ENCODE results near the gene ADAMTS15. TPM values are rescaled to one million over a fixed set of nuclear protein-coding genes. Genes with fewer than 3 reads are reported as not detected.

ADAMTS15 gene
- total and polyA plus RNA-seq, 10 of the 15 experiments (the other 5 are each of a cell fraction or from before 2014, with no cell fraction given), result not detected

DNA sequence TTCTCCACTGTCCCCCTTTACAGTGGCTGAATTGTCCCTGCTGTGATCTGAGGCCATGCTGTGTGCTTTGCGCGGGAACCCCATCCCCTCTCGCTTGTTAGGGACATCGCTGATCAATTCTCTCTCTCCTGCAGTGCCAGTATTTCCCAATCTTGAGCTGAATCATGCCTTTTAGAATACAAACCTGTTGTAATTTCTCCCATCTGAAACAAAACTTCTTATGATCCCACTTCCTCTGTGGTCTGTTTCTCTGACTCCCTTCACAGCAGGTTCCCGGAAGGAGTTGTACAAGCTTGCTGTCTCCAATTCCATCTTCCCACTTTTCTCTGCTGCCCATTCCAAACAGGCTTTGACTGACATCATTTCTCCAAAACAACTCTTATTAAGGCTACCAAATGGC, 16.8 kb downstream of the ADAMTS15 start (continued):
- TF ChIP-seq, protein P1, sequence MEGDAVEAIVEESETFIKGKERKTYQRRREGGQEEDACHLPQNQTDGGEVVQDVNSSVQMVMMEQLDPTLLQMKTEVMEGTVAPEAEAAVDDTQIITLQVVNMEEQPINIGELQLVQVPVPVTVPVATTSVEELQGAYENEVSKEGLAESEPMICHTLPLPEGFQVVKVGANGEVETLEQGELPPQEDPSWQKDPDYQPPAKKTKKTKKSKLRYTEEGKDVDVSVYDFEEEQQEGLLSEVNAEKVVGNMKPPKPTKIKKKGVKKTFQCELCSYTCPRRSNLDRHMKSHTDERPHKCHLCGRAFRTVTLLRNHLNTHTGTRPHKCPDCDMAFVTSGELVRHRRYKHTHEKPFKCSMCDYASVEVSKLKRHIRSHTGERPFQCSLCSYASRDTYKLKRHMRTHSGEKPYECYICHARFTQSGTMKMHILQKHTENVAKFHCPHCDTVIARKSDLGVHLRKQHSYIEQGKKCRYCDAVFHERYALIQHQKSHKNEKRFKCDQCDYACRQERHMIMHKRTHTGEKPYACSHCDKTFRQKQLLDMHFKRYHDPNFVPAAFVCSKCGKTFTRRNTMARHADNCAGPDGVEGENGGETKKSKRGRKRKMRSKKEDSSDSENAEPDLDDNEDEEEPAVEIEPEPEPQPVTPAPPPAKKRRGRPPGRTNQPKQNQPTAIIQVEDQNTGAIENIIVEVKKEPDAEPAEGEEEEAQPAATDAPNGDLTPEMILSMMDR (IDR thresholded peaks at IDR 0.05 in 2 of 3, conservative IDR thresholded peaks at IDR 0.05 in 1 of 3; ENCODE audit: control insufficient read depth in 2 of 3, extremely low read depth in 1 of 3, insufficient read depth in 1 of 3, low read depth in 3 of 3, low read length in 3 of 3), result no peak
- no peak for TF ChIP-seq IKZF1 (conservative IDR thresholded peaks at IDR 0.05)

DNA sequence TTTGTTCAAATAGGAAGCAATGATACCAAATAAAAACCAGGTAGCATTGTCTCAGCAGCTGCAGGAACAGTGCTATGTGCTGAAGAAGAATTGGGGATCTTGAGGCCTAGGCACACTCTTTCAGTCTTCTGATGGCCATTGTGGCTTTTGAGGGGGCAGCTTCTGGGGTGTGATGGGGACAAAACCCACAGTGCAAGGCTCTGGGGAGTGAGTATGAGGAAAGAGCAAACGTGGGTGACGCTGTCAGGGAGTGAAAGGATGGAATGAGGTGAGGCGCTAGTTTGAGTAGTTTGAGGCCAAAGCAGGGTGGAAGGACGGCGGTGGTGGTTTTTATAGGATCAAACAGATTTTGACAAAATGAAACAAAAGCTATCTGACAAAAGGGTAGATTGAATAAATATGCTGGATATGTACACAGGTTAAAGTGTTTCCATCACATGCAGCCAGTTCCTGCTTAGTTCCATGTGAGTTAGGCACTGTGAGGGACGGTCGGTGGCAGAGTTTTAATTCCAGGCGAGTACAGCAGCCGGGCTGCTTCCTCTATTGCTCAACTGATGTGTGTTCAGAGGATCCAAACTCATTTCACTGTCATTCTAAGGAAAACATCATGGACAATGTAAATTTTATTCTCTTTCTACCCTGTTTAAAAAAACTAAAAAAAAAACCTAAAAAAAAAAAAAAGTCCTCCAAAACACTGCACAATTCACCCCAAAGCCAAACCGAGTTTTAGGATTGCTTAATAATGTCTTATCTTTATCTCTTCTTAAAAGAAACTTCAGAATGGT, 18.9 kb downstream of the ADAMTS15 start:
- intact Hi-C loops (cut with micrococcal nuclease; ENCODE audit: unreplicated experiment) (no loop called here), in situ Hi-C loops (cut with MboI) (no loop called here)
- no TSS peak for BruUV-seq (replicated peaks)
- Histone ChIP-seq H3K27me3 (replicated peaks in 1 of 2; ENCODE audit: control insufficient read depth in 2 of 2, insufficient read depth in 2 of 2, low read length in 1 of 2) (no peaks in the 10 kb centered on the region; a peak in 1 of 4 replicates), H3K36me3 (ENCODE audit: control insufficient read depth in 2 of 2, insufficient read depth in 2 of 2, low read length in 1 of 2) (no peaks in the 10 kb centered on the region), H3K4me3 (no peak overlapping the region), H4K20me1 (ENCODE audit: control insufficient read depth, insufficient read depth) (no peaks in the 10 kb centered on the region), H3K79me2 (ENCODE audit: control insufficient read depth, insufficient read depth, low read length) (no peaks in the 10 kb centered on the region), H3K9ac (ENCODE audit: control insufficient read depth, insufficient read depth, low read length) (no peak overlapping the region), H2AFZ (ENCODE audit: control insufficient read depth, low read depth, low read length) (no peak overlapping the region), H3K9me3 (replicated peaks; ENCODE audit: control insufficient read depth, insufficient read depth, low read length) (no peaks in the 10 kb centered on the region), H3K4me1 (ENCODE audit: control insufficient read depth, insufficient read depth, low read length) (no peaks in the 10 kb centered on the region), H3K4me2 (ENCODE audit: control insufficient read depth, insufficient read depth) (no peak overlapping the region), H3K27ac (ENCODE audit: control insufficient read depth, insufficient read depth) (no peak overlapping the region)
- CTCF ChIA-PET, result no interaction called here
- ATAC-seq (no peak), DNase-seq (ENCODE audit: low read depth, low spot score) (no peak), FAIRE-seq (no peak)
- SMC1A ChIA-PET (ENCODE audit: uncharacterized antibody, unreplicated experiment), result no interaction called here
- TF ChIP-seq CHD4 (IDR thresholded peaks at IDR 0.05) (no peak), ASH2L (IDR thresholded peaks at IDR 0.05; ENCODE audit: borderline replicate concordance, low read depth) (no peak), IKZF2 (IDR thresholded peaks at IDR 0.05) (no peak), SREBF1 (IDR thresholded peaks at IDR 0.05; ENCODE audit: low read length) (no peak)
- 48% methylated on average over 10 of the region's 10 CpGs for whole genome bisulfite sequencing (ENCODE audit: insufficient coverage, insufficient replicate concordance, low lambda C conversion rate, missing lambda C conversion rate)
- RAD21 ChIA-PET (ENCODE audit: unreplicated experiment), result no interaction called here
- POLR2A ChIA-PET, result no interaction called here
